Lower lobe of right lung (tissue), 2 donors: ENCODE results near the gene TMEM87A. TPM values are rescaled to one million over a fixed set of nuclear protein-coding genes. Genes with fewer than 3 reads are reported as not detected.

ENCODE experiments used
- ATAC-seq, 2 donors: fragments of 200-7000 bp; cut with Tn5 transposase; one replicate each; pipeline ENCODE4 v1.9.1; 2020 to 2022; ENCODE audit warnings: mild to moderate bottlenecking in 2 of 2, moderate library complexity in 2 of 2
- DNase-seq: peaks from one replicate; pipeline ENCODE4 v3.0.0-alpha.2; 2020
- H3K27ac ChIP-seq: fragments of 200-600 bp; one replicate; pipeline ENCODE4 v1.8.0; 2022
- H3K27me3 ChIP-seq: fragments of 200-600 bp; one replicate; pipeline ENCODE4 v1.8.0; 2022; ENCODE audit warnings: low read depth
- H3K36me3 ChIP-seq: fragments of 200-600 bp; one replicate; pipeline ENCODE4 v1.8.0; 2022; ENCODE audit warnings: mild to moderate bottlenecking
- H3K4me1 ChIP-seq: fragments of 200-600 bp; one replicate; pipeline ENCODE4 v1.8.0; 2022
- H3K4me3 ChIP-seq: fragments of 200-600 bp; one replicate; pipeline ENCODE4 v1.8.0; 2022; ENCODE audit warnings: mild to moderate bottlenecking
- H3K9me3 ChIP-seq: fragments of 200-600 bp; one replicate; pipeline ENCODE4 v1.8.0; 2022
- CTCF ChIP-seq: fragments of 200-600 bp; IDR thresholded peaks from one replicate; pipeline ENCODE4 v1.8.0; 2022; ENCODE audit warnings: antibody characterized with exemption, mild to moderate bottlenecking
- intact Hi-C: fragments of 100-400 bp; cut with DNase I; formaldehyde crosslinking; loops from one replicate; pipeline ENCODE4 v1.11.0; 2022
- total RNA-seq: library from RNA; stranded (reverse); fragmentation: NEBNext Ultra II Directional; extraction: Animal tissue kit (Norgen Biotek cat#: 25700); gene quantifications from one replicate; pipeline ENCODE4 v1.2.1, GENCODE V29; 2021
- donor health status: DM: no; HTN: yes; CAD: no; lungs with severe emphysema.

The TMEM87A gene
- total RNA-seq, 1 donor from 2014 or later, result 129 TPM

- no peak for DNase-seq
- peaks cover 33% of the 10 kb centered on the region for H3K36me3 ChIP-seq
- H3K27ac ChIP-seq, result peak overlapping the region; percentile 96
- no peak for TF ChIP-seq CTCF
- peaks cover 57% of the 10 kb centered on the region for H3K4me1 ChIP-seq
- no peaks in the 10 kb centered on the region for H3K9me3 ChIP-seq
- ATAC-seq, result no peak
- H3K27me3 ChIP-seq, result no peaks in the 10 kb centered on the region
- intact Hi-C loops, result no loop called here
- H3K4me3 ChIP-seq, result peak overlapping the region; percentile 70
Measured at GRCh38 chr15:42270551-42270950, 2.7 kb downstream of the TMEM87A start.

DNA sequence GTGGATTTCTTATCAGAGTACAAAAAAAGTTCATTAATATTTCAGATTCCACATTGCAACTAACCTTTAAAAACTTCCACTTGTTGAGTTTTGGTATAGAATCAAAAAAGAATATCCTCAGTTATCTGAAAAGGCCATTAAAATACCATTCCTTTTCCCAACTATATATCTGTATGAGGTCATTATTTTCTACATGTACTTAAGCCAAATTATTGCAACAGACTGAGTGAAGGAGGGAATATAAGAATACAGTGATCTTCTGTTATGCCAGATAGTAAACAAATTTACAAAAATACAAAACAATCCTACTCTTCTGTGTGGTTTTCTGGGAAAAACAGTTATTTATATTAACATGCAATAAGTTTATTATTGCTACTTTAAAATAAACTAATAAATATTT, 5.9 kb downstream of the TMEM87A start:
- no peak overlapping the region for H3K27ac ChIP-seq
- H3K4me1 ChIP-seq, result peaks cover 42% of the 10 kb centered on the region
- no peak for DNase-seq
- peaks cover 65% of the 10 kb centered on the region for H3K36me3 ChIP-seq
- H3K27me3 ChIP-seq, result no peaks in the 10 kb centered on the region
- no peak for TF ChIP-seq CTCF
- no peak for ATAC-seq
- intact Hi-C loops, result no loop called here
- no peak overlapping the region for H3K4me3 ChIP-seq
- H3K9me3 ChIP-seq, result no peaks in the 10 kb centered on the region

DNA sequence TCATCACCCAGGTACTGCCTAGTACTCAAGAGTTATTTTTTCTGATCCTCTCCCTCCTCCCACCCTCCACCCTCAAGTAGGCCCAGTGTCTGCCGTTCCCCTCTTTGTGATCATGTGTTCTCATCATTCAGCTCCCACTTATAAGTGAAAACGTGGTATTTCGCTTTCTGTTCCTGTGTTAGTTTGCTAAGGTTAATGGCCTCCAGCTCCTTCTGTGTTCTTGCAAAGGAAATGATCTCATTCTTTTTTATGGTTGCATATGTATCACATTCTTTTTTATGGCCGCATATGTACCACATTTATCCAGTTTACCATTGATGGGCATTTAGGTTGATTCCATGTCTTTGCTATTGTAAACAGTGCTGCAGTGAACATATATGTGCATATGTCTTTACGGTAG, 8.4 kb downstream of the TMEM87A start:
- intact Hi-C loops, result no loop called here
- Histone ChIP-seq H3K4me1 (peaks cover 19% of the 10 kb centered on the region), H3K27me3 (no peaks in the 10 kb centered on the region), H3K27ac (no peak overlapping the region), H3K9me3 (no peaks in the 10 kb centered on the region), H3K4me3 (no peak overlapping the region), H3K36me3 (peaks cover 90% of the 10 kb centered on the region)
- TF ChIP-seq CTCF, result no peak
- no peak for DNase-seq
- ATAC-seq, result no peak

DNA sequence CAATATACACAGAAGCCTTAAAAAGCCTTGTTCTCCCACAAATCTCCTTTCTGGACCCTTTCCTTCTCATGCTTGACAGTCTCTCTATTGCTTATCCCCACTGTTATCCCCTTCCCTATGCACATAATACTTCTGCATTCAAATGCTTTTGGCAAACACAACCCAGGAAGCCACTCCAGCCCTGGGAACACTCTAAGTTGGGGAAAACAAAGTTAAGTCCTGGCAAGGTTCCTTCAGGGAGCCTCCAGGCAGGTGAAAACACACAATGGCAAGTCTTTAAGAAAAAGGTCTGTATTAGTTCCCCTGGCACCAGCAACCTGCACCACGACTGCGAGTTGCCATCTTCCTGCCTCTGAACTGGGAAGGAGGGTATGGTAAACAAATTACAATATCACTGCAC, 19.9 kb downstream of the TMEM87A start:
- TF ChIP-seq CTCF, result no peak
- Histone ChIP-seq H3K4me1 (no peaks in the 10 kb centered on the region), H3K27me3 (no peaks in the 10 kb centered on the region), H3K27ac (peak overlapping the region; percentile 20), H3K36me3 (peaks cover 41% of the 10 kb centered on the region), H3K9me3 (no peaks in the 10 kb centered on the region), H3K4me3 (no peak overlapping the region)
- ATAC-seq (peak; percentile 55 to 91), DNase-seq (no peak)
- intact Hi-C loops, result no loop called here

GRCh38 chr15:42240823-42241222, 32.4 kb downstream of the TMEM87A start:
- H3K9me3 ChIP-seq, result no peaks in the 10 kb centered on the region
- H3K4me1 ChIP-seq, result no peaks in the 10 kb centered on the region
- no peak overlapping the region for H3K27ac ChIP-seq
- ATAC-seq (no peak), DNase-seq (no peak)
- H3K4me3 ChIP-seq, result no peak overlapping the region
- peaks cover 79% of the 10 kb centered on the region for H3K36me3 ChIP-seq
- no peaks in the 10 kb centered on the region for H3K27me3 ChIP-seq
- intact Hi-C loops, result no loop called here
- no peak for TF ChIP-seq CTCF
